Activated naive CD4-positive, alpha-beta T cell treated with anti-CD3 and anti-CD28 coated beads for 36 hours (primary cell): Measurements from ENCODE around the gene INCENP. TPM values are rescaled to one million over a fixed set of nuclear protein-coding genes. Genes with fewer than 3 reads are reported as not detected.
"Not testable (repeated sequence)": the region's sequence is repeated elsewhere in the genome, so short reads cannot be mapped to it uniquely, and the experiment has no call there.

Source experiments
- CTCF ChIA-PET: fragments of 350-600 bp; sonication (Branson Sonifier 250); formaldehyde crosslinking; loops from one replicate; lab custom pipeline; 2021; ENCODE audit warnings: antibody characterized with exemption; lab: Charles Lee
- DNase-seq: peaks from one replicate; pipeline ENCODE4 v3.0.0-alpha.2; 2020
- H3K27ac Mint-ChIP-seq: one replicate; pipeline ENCODE4 v1.8.0; 2021; ENCODE audit warnings: mild to moderate bottlenecking, mixed read lengths
- H3K27me3 Mint-ChIP-seq: one replicate; pipeline ENCODE4 v1.8.0; 2021; ENCODE audit warnings: low read depth, mixed read lengths
- H3K36me3 Mint-ChIP-seq: one replicate; pipeline ENCODE4 v1.8.0; 2021; ENCODE audit warnings: low read depth, mixed read lengths
- H3K4me1 Mint-ChIP-seq: one replicate; pipeline ENCODE4 v1.8.0; 2021; ENCODE audit warnings: low read depth, mixed read lengths
- H3K4me3 Mint-ChIP-seq: one replicate; pipeline ENCODE4 v1.8.0; 2021; ENCODE audit warnings: mild to moderate bottlenecking, moderate library complexity, mixed read lengths
- H3K9me3 Mint-ChIP-seq: one replicate; pipeline ENCODE4 v1.8.0; 2021; ENCODE audit warnings: mixed read lengths
- intact Hi-C: fragments of 100-400 bp; cut with micrococcal nuclease; formaldehyde crosslinking; loops from one replicate; pipeline ENCODE4 v1.15.1; 2023
- total RNA-seq, 2 experiments: library from RNA; stranded (reverse); gene quantifications; one replicate each; pipeline ENCODE4 v1.2.3, GENCODE V29; 2021

The INCENP gene
- total RNA-seq, 2 experiments from 2014 or later, result 156 to 161 TPM

DNA sequence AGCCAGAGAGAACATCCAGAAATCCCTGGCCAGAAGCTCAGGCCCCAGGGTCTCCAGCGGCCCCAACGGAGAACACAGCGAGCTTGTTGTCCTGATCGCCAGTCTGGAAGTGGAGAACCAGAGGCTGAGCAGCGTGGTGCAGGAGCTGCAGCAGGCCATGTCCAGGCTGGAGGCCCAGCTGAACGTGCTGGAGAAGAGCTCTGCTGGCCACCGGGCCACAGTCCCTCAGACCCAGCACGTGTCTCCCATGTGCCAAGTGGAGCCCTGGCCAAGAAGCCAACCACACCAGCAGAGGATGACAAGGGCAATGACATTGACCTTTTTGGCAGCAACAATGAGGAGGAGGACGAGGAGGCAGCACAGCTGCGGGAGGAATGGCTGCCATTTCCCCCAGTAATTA lies 45.6 kb downstream of the INCENP start:
- intact Hi-C loops, result no loop called here
- Mint-ChIP-seq H3K27me3 (peaks cover 18% of the 10 kb centered on the region), H3K9me3 (no peaks in the 10 kb centered on the region), H3K4me1 (peaks cover 4% of the 10 kb centered on the region), H3K36me3 (no peaks in the 10 kb centered on the region), H3K27ac (no peak overlapping the region), H3K4me3 (no peak overlapping the region)
- CTCF ChIA-PET, result interaction anchor here (1.1 to 1.9 kb wide), 2 partner anchors 40 to 142 kb away, joined by 4 to 8 read pairs; no protein-coding TSS in a partner anchor
- DNase-seq, result no peak

DNA sequence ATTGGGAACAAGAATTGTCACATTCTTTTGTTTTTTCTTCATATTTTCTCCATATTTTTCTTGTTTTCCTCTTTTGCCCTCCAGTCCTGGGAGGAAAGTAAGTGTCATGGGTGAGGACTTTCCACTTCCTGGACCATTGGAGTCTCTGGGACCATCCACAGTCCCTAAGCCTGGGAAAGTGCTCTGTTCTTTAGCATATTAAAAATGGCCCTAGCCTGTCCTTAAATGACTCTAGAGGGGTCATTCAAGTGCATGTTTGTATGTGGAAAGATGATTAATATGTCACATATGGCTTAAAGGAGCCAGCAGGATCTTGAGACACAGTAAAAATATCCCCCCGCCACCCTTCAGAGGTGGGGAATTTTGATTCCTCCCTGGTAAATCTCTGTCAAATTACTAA lies 46.1 kb downstream of the INCENP start:
- H3K36me3 Mint-ChIP-seq, result no peaks in the 10 kb centered on the region
- peaks cover 16% of the 10 kb centered on the region for H3K27me3 Mint-ChIP-seq
- CTCF ChIA-PET, result interaction anchor here (1.1 to 1.9 kb wide), 3 partner anchors 39 to 260 kb away, joined by 3 to 8 read pairs (median 4); no protein-coding TSS in a partner anchor
- no peak overlapping the region for H3K4me3 Mint-ChIP-seq
- intact Hi-C loops, result no loop called here
- peaks cover 4% of the 10 kb centered on the region for H3K4me1 Mint-ChIP-seq
- no peak overlapping the region for H3K27ac Mint-ChIP-seq
- no peak for DNase-seq
- H3K9me3 Mint-ChIP-seq, result no peaks in the 10 kb centered on the region

- no peaks in the 10 kb centered on the region for H3K9me3 Mint-ChIP-seq
- CTCF ChIA-PET, result interaction anchor here (0.5 to 2.3 kb wide), 19 partner anchors 10 to 962 kb away, joined by 3 to 14 read pairs (median 3); partner anchors contain the start of gene INCENP
- H3K4me3 Mint-ChIP-seq, result no peak overlapping the region
- no peak overlapping the region for H3K27ac Mint-ChIP-seq
- peak; percentile 94 for DNase-seq
- intact Hi-C loops, result loop anchor here (1.0 kb wide), 4 partner anchors 37 to 207 kb away; partner anchors contain the start of gene SCGB2A1
- H3K36me3 Mint-ChIP-seq, result no peaks in the 10 kb centered on the region
- peaks cover 14% of the 10 kb centered on the region for H3K27me3 Mint-ChIP-seq
- H3K4me1 Mint-ChIP-seq, result peaks cover 4% of the 10 kb centered on the region
These were observed 47.5 kb downstream of the INCENP start for GRCh38 chr11:62171261-62171723.

- no peak overlapping the region for H3K27ac Mint-ChIP-seq
- no peaks in the 10 kb centered on the region for H3K36me3 Mint-ChIP-seq
- no peak overlapping the region for H3K4me3 Mint-ChIP-seq
- H3K9me3 Mint-ChIP-seq, result no peaks in the 10 kb centered on the region
- no peak for DNase-seq
- CTCF ChIA-PET, result interaction anchor here (0.5 to 2.3 kb wide), 9 partner anchors 9 to 474 kb away, joined by 3 to 14 read pairs (median 3); partner anchors contain the start of gene INCENP
- H3K4me1 Mint-ChIP-seq, result peaks cover 4% of the 10 kb centered on the region
- H3K27me3 Mint-ChIP-seq, result peaks cover 14% of the 10 kb centered on the region
- intact Hi-C loops, result no loop called here
These were observed 48.5 kb downstream of the INCENP start for GRCh38 chr11:62172294-62172693.

- Mint-ChIP-seq H3K27ac (no peak overlapping the region), H3K36me3 (no peaks in the 10 kb centered on the region), H3K4me3 (no peak overlapping the region), H3K9me3 (no peaks in the 10 kb centered on the region), H3K27me3 (peaks cover 7% of the 10 kb centered on the region), H3K4me1 (no peaks in the 10 kb centered on the region)
- intact Hi-C loops, result no loop called here
- CTCF ChIA-PET, result no interaction called here
- DNase-seq, result no peak
These were observed 53.0 kb downstream of the INCENP start for GRCh38 chr11:62176766-62177165.

GRCh38 chr11:62179995-62180394 lies 56.2 kb downstream of the INCENP start:
- Mint-ChIP-seq H3K9me3 (peaks cover 3% of the 10 kb centered on the region), H3K27ac (no peak overlapping the region), H3K4me3 (no peak overlapping the region), H3K27me3 (peaks cover 4% of the 10 kb centered on the region), H3K36me3 (no peaks in the 10 kb centered on the region), H3K4me1 (no peaks in the 10 kb centered on the region)
- intact Hi-C loops, result no loop called here
- CTCF ChIA-PET, result interaction anchor here (0.6 kb wide), 1 partner anchor 234 kb away, joined by 4 read pairs; no protein-coding TSS in a partner anchor
- DNase-seq, result no peak

DNA sequence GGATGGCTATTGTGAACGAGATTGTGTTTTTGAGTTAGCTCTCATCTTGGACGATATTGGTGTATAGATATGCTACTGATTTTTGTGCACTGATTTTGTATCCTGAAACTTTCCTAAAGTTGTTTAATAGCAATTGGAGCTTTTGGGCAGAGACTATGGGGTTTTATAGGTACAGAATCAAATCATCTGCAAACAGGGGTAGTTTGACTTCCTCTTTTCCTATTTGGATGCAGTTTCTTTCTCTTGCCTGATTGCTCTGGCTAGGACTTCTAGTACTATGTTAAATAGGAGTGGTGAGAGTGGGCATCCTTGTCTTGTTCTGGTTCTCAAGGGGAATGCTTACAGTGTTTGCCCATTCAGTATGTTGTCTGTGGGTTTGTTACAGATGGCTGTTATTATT lies 57.3 kb downstream of the INCENP start:
- Mint-ChIP-seq H3K27me3 (peaks cover 4% of the 10 kb centered on the region), H3K27ac (no peak overlapping the region), H3K4me3 (no peak overlapping the region), H3K4me1 (no peaks in the 10 kb centered on the region), H3K36me3 (no peaks in the 10 kb centered on the region), H3K9me3 (peaks cover 3% of the 10 kb centered on the region)
- CTCF ChIA-PET, result interaction anchor here (1.0 kb wide), 1 partner anchor 9 kb away, joined by 3 read pairs; no protein-coding TSS in a partner anchor
- intact Hi-C loops, result no loop called here
- DNase-seq, result no peak

- Mint-ChIP-seq H3K27ac (no peak overlapping the region), H3K4me1 (no peaks in the 10 kb centered on the region), H3K9me3 (peaks cover 3% of the 10 kb centered on the region), H3K36me3 (no peaks in the 10 kb centered on the region), H3K4me3 (no peak overlapping the region), H3K27me3 (peaks cover 7% of the 10 kb centered on the region)
- intact Hi-C loops, result no loop called here
- DNase-seq, result no peak
- CTCF ChIA-PET, result interaction anchor here (0.8 kb wide), 1 partner anchor 14 kb away, joined by 4 read pairs; no protein-coding TSS in a partner anchor
These were observed 58.5 kb downstream of the INCENP start for GRCh38 chr11:62182147-62182891.

- no peak overlapping the region for H3K27ac Mint-ChIP-seq
- H3K36me3 Mint-ChIP-seq, result no peaks in the 10 kb centered on the region
- CTCF ChIA-PET, result no interaction called here
- intact Hi-C loops, result no loop called here
- H3K27me3 Mint-ChIP-seq, result peaks cover 26% of the 10 kb centered on the region
- H3K9me3 Mint-ChIP-seq, result peaks cover 3% of the 10 kb centered on the region
- H3K4me1 Mint-ChIP-seq, result no peaks in the 10 kb centered on the region
- no peak for DNase-seq
- no peak overlapping the region for H3K4me3 Mint-ChIP-seq
These were observed 62.4 kb downstream of the INCENP start for GRCh38 chr11:62186195-62186594.

- no peaks in the 10 kb centered on the region for H3K4me1 Mint-ChIP-seq
- H3K9me3 Mint-ChIP-seq, result no peaks in the 10 kb centered on the region
- CTCF ChIA-PET, result no interaction called here
- H3K27ac Mint-ChIP-seq, result no peak within 1 kb of the TSS
- H3K27me3 Mint-ChIP-seq, result peaks cover 30% of the 10 kb centered on the region
- no peak for DNase-seq
- intact Hi-C loops, result no loop called here
- H3K36me3 Mint-ChIP-seq, result no peaks in the 10 kb centered on the region
- H3K4me3 Mint-ChIP-seq, result no peak within 1 kb of the TSS
These were observed 66.2 kb downstream of the INCENP start, which contains the start of gene SCGB1D1 for GRCh38 chr11:62190011-62190410. SCGB1D1 (plus strand) TSS chr11:62190216; CDS start chr11:62190285, 69 bp downstream.

DNA sequence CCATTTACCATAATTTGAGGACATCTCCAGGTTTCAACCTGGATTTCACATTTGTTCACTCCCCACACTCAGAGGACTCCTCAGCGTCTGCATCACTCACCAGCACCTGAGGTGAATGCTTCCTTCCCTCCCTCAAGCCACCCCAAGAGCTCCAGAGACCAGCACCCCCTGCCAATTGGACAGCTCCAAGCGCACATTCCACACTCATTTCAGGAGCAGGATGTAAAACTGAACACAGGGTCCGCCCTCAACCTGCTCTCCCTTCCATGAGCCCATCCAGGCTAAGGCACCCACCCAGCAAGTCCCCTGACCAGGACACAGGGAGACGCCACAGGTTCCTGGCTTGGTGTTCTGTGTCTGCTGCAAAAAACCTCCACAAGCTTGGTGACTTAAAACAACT lies 70.1 kb downstream of the INCENP start:
- Mint-ChIP-seq H3K27ac (no peak overlapping the region), H3K27me3 (peaks cover 35% of the 10 kb centered on the region), H3K36me3 (no peaks in the 10 kb centered on the region), H3K4me1 (no peaks in the 10 kb centered on the region), H3K4me3 (no peak overlapping the region), H3K9me3 (no peaks in the 10 kb centered on the region)
- peak; percentile 27 for DNase-seq
- CTCF ChIA-PET, result no interaction called here
- intact Hi-C loops, result no loop called here

- H3K4me3 Mint-ChIP-seq, H3K9me3 Mint-ChIP-seq, DNase-seq, H3K4me1 Mint-ChIP-seq, intact Hi-C loops, CTCF ChIA-PET, H3K36me3 Mint-ChIP-seq, H3K27ac Mint-ChIP-seq: not testable (repeated sequence)
- H3K27me3 Mint-ChIP-seq, result peaks cover 28% of the 10 kb centered on the region
These were observed 71.2 kb downstream of the INCENP start for GRCh38 chr11:62195010-62195409.
